MM.1S (cell line): ENCODE data around the gene UFD1.

Experiments
- CTCF ChIP-seq: fragments of 300-600 bp; sonication (generic); IDR thresholded peaks from 2 replicates; pipeline ENCODE4 v1.5.1; 2016; ENCODE audit warnings: antibody characterized with exemption, low read length, mixed read lengths
- EZH2phosphoT487 ChIP-seq: fragments of 300-600 bp; sonication (generic); IDR thresholded peaks from 2 replicates; pipeline ENCODE4 v1.6.1; 2018; ENCODE audit warnings: antibody characterized with exemption, low read length

GRCh38 chr22:19405133-19405532 lies 73.9 kb downstream of the UFD1 start:
- TF ChIP-seq CTCF (no peak), EZH2phosphoT487 (no peak)
